ENCODE results near the gene CPNE9.
"Not testable (repeated sequence)": the region's sequence is repeated elsewhere in the genome, so short reads cannot be mapped to it uniquely, and the experiment has no call there.

The CPNE9 gene

DNA sequence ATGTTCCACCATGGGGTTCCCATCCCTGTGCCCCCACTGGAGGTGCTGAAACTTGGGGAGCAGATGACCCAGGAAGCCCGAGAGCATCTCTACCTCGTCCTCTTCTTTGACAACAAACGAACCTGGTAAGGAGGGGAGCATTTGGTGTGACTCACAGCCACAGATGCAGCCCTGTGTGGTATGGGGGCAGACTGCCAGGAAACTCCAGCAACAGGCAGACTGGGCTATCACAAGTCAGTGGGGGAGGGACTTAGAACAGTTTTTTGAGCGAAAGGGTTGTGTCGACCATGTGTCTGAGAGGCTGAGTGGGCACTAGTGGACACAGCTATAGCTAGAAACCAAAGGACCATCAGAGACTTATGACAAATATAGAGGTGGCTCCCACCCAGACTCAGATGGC lies 42.7 kb downstream of the CPNE9 start:
- peak; percentile 58 for DNase-seq (ENCODE audit: low spot score)

DNA sequence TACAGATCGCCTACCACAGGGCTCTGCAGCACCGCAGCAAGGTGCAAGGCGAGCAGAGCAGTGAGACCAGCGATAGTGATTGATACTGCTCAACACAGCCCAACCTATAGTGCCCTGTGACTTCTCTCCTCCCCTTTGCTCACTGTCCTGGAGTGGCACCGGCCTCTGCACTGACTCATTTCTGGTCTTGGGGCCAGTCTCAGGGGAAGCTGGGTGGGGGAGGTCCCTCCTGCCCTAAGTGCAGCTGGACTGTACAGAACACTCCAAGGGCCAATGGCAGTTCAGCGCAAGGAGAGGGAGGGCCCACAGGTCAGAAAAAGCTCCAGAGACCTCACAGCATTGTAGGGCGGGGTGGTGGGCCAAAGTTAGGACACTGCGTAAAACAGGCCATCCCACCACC lies 43.6 kb downstream of the CPNE9 start:
- peak; percentile 49 for DNase-seq (ENCODE audit: low spot score)

DNA sequence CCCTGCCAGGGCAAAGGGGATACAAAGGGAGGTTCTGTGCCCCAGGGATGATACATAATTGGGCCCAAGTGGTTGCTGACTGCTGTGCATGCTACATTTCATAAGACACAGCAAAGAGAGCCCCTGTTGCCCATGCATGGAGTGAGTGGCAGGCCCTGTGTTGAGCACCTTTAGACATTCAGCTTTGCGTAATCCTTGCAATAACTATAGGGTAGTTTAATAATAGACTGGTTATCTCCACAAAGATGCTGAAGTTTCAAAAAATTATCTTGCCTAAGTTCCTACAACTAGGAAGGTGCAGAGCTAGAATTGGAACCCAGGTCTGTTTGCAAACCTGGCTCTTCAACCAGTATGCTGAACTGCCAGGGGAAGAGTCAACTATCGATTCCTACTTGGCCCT lies 44.4 kb downstream of the CPNE9 start:
- DNase-seq (ENCODE audit: low spot score): no peak

DNA sequence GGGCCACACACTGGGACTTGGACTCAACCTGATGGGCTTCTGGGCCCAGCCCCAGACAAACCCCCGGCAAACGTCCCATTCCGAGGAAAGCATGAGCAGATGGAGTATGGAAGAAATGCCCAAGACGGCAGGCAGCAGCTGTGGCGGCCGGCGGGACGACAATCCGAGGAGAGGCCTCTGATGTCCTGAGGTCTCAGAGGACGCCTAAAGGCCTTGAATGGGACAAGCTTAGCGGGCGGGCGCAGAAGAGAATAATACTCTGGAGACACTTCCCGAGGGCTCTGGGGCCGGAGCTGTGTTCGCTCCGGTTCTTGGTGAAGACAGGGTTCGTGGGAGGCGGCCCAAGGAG lies 45.6 kb downstream of the CPNE9 start:
- DNase-seq (ENCODE audit: low spot score): no peak

DNA sequence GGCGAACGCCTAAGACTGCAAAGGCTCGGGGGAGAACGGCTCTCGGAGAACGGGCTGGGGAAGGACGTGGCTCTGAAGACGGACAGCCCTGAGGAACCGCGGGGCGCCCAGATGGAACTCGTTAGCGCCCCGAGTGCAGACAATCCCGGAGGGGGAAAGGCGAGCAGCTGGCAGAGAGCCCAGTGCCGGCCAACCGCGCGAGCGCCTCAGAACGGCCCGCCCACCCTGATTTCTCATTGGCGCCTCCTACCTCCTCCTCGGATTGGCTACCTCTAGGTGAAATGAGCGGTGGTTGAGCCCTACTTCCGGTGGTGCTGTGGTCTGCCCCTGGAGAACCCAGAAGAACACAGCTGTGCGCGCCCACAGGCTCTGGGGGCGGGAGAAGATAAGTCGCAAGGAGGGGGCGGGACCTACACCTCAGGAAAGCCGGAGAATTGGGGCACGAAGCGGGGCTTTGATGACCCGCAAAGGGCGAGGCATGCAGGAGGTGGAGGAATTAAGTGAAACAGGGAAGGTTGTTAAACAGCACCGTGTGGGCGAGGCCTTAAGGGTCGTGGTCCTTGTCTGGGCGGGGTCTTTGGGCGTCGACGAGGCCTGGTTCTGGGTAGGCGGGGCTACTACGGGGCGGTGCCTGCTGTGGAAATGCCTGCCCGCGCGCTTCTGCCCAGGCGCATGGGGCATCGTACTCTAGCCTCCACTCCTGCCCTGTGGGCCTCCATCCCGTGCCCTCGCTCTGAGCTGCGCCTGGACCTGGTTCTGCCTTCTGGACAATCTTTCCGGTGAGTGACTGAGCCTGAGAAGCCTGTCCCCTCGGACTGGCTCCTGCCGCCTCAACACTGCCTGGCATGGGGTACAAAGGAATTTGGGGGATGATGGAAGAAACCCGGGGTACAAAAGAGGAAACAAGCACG lies 46.3 kb downstream of the CPNE9 start, which contains the start of gene OGG1:
OGG1 (plus strand) TSS at position 308 of the 911 bp plus-strand sequence; CDS start at position 643, 335 bp downstream.
- peak; percentile 99 for DNase-seq (ENCODE audit: low spot score)

DNA sequence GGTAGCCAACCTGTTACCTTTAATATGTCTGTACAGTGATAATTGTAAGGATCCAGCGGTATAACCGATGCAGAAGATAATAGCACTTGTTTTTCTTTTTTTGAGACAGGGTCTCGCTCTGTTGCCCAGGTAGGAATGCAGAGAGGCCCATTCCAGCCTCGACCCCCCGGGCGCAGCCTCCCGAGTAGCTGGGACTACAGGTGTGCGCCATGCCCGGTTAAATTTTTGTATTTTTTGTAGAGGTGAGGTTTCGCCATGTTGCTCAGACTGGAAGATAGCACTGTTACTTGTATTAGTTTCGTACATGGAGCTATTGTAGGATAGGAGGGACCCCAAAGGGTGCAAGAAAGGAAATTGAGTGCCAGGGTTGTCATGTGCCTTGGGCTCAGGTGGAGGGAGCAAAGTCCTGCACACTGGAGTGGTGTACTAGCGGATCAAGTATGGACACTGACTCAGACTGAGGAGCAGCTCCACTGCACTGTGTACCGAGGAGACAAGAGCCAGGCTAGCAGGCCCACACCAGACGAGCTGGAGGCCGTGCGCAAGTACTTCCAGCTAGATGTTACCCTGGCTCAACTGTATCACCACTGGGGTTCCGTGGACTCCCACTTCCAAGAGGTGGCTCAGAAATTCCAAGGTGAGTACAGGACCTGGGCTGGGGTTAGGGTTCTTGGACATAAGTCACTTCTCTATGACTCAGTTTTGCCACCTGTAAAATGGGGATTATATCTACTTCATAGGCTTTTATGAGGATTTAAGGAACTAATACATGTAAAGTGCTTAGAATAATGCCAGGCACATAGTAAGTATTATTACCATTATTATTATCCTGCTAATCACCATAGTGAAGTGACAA lies 47.2 kb downstream of the CPNE9 start:
- DNase-seq (ENCODE audit: low spot score): no peak

DNA sequence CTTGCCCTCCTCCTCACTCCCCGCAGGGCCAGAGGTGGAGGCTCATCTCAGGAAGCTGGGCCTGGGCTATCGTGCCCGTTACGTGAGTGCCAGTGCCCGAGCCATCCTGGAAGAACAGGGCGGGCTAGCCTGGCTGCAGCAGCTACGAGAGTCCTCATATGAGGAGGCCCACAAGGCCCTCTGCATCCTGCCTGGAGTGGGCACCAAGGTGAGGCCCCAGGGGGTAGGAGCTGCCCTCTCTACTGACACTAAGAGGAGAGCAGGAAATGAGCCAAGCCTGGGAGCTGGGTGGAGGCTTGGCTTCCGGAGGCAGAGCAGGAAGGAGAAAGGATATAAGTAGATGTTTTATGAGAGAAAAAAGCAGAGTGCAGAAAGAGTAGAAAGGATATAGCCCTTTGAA lies 51.0 kb downstream of the CPNE9 start:
- DNase-seq (ENCODE audit: low spot score): no peak

DNA sequence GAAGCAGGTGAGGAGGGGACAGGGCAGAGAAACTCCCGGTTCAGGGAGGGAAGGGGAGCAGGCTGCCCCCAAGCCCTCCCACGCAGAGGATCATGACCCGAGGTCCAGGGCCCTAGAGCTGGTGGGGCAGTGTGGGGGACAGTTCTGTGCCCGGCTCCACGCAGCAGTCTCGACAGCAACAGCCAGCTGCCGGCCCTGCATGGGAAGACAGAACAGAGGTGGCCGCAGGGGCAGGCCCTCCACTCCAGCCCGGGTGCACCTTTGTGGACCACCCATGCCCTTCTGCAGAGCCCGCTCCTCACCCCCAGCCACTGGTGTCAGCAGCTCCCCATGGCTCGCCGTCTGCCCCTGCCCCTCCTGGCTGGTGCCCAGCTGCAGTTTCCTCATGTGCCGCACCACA lies 53.8 kb downstream of the CPNE9 start:
- no peak for DNase-seq (ENCODE audit: low spot score)

DNA sequence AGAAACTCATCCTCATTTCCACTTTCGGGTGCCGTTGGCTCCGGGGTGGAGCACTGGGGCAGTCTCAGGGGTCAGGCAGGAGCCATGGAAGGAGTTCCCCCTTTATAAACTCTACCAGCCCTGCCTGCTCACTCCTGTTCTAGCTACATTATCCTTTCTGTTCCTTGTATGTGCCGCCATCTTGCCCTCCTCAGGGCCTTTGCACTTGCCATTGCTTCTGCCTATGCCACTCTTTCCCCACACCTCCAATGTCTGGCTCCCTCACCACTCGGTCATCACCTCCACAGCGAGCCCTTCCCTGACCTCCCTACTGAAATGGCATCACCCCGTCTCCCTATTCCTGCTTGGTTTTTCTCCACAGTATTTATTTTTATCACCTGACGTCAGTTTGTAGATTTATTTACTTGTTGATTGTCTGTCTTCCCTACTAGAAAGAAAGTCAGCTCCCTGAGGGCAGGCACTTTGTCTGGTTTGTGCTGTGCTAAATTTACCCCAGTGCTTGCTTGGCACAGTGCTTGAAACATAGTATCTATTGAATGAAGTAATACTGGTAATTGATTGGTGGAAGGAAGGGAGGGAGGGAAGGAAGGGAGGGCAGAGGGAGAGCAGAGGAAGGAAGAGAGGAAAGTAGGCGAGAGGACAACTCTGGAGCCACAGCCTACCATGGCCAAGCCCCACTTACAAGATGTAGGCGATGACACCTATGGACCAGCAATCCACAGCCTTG lies 57.3 kb downstream of the CPNE9 start:
- no peak for DNase-seq (ENCODE audit: low spot score)

DNA sequence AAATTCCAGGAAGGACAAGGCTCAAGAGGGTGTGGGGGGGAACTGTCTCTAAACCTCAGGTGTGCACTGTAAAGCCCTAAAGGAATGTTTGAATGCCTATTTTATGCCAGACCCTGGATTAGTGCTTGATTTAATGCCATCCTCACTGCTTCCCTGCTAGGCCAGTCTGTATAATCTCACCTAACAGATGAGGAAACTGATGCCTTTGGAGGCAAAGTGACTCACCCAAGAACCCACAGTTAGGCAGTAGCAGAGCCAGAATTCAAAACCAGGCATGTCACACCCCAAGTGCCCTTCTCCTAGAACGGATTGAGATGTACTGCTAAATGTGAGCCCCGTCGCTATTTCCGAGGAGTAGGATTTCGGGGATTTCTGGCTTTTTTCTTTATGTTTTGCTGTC lies 58.3 kb downstream of the CPNE9 start:
- DNase-seq (ENCODE audit: low spot score): no peak

DNA sequence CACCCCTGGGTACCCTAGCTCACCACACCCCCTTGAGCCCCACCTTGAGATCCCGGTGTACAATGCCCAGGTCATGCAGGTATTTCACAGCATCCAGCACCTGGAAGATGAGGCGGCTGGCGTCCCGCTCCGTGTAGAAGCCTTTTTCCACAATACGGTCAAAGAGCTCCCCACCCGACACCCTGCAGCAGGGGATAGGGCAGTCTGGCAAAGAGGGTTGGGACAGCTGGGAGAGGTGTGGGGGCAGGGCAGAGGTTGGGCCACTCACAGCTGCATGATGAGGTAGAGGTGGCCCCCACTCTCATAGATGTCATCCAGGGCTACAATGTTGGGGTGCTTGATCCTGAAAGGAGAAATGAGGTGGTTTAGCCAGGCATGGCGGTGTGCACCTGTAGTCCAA lies 59.2 kb downstream of the CPNE9 start:
- DNase-seq (ENCODE audit: low spot score): no peak

DNA sequence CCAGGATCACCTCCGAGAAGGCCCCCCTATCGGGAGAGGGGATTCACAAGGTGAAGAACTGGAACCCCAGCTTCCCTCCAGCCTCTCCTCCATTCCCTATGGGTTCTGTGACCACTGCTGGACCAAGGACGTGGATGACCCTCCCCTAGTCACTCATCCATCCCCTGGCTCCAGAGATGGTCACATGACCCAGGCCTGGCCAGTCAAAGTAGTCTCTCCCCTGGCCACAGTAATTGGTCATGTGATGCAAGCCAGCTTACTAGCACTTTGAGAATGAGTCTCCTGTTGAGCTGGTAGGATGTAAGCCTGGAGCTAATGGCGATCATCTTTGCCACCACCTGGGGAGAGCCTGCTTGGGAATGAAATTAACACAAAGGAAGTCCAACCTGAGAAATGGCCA lies 62.2 kb downstream of the CPNE9 start:
- no peak for DNase-seq (ENCODE audit: low spot score)

DNA sequence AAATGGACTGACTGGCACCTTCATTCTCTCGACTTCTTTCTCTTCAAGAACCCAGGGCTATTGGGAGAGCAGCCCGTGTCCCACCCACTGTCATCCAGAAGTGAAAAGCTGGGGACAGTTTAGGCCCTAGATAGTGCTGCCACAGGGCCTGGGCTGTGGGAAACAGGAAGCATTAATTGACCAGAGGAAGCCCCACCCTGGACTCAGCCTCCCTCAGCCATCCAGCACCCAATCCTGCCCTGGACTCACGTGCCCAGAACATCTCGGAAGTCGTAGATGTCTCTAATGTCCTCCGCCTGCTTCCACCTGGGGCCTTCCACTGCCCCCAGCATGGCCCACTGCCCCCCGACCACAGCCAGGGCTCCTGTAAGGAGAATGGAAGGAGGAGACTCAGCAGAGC lies 63.8 kb downstream of the CPNE9 start:
- DNase-seq (ENCODE audit: low spot score): no peak

DNA sequence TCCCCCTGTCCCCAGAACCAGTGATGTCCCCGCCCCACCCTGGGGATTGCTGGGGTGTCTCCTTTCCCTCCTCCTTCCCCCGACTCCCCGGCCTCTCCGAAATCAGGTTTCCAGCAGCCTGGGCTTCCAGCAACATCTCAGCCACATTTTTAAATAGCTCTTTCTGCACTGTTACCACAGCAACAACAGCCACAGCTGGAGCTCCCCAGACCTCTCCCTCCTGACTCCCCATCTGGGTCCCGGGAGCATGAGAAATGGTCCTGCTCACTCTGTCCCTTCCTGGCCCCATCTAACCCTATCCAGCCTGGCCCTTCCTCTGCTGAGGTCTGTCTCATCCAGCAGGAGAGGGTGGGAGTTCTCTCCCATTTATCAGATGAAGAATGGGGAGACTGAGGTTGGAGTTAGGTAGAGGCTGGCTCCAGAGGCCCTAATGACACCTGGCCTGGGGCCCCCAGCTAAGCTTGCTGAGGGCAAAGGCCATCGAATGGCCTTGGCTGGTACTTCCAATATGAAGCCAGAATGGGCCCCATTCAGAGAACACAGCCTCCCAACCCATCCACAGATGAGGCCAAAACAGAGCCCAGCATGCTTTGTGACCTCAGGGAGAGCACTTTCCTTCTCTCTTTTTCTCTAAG lies 64.6 kb downstream of the CPNE9 start:
- DNase-seq (ENCODE audit: low spot score): no peak

DNA sequence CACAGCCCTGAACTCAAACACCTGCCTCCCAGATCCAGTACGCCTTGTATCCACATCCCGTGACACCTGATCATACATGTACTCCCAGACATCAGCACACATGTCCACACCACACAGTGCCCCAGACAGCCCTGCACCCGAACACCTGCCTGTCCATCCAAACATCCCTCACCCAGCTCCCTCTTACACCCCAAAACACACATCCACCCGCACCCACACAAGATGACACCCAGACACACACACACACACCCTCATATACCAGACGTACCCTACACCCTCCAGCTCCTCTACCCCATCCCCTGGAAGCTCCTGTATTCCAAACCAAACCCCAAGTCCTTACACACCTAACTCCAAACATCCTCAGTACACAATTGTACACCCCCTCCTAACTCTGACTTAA lies 65.4 kb downstream of the CPNE9 start:
- DNase-seq (ENCODE audit: low spot score): no peak

DNA sequence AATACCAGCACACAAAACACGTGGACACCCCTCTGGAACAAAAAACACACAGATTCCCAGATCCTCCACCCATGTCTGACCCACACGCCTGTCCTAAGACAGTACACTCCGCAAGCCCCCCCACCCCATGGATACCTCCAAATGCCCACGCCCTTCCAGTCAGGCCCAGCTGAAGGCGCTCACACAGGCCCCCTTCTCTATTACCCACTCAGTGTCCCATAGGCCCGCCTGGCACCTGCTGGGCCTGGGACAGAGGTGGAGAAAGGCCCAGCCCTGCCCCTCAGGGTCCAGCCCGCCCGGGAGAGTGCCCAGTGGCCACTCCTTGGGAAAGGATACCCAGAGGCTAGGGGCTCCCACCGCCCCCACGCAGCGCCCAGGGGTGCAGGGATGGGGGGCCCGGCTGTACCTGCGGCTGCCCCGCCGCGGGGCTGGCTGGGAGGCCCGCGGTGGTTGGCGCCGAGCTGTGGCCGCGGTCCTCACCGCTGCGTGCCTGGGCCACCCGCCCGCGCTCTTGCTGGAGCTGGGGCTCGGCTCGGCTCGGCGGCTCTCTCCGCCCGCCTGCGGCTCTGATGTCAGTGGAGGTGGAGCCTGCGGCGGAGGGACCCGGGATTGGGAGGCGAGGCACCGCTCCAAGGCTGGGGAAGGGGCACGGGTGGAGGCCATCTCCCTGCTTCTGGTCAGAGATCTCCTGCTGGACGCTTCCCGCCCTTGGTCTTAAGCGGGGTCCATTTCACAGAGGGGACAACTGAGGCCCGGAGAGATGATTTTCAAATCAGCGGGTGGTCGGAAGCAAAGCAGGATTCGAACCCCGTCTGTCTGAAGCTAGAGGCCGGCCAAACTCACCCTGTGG lies 66.0 kb downstream of the CPNE9 start, which contains the start of gene CAMK1:
CAMK1 (minus strand) TSS at position 522 of the 850 bp plus-strand sequence. CDS start 2,198 bp downstream, outside the sequence.
- DNase-seq (ENCODE audit: low spot score): peak; percentile 93

DNA sequence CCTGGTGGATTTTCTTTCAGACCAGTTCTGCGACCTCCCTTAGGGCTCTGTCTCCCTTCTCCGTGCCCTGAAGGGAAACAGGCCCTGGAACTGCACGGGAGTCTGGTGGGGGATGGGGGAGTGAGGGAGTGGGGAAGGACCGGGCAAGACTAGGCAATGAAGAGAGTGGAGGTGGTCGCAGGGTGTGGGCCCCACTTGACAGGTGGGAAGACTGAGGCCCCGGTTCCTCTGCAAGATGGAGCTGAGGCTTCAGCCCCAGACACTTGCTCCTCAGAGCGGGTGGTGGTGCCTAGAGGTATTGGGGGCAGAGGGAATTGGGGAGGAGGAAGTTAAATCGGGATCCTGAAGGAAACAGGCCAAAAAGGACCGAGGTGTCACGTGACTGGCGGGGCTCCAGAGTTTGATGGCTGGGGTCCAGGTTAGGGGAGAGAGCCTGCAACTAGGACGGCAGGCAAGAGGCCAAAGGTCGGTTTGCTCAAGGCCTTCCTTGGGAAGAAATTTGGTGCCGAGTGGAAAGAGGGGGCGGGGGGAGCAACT lies 66.7 kb downstream of the CPNE9 start:
- DNase-seq (ENCODE audit: low spot score): no peak

DNA sequence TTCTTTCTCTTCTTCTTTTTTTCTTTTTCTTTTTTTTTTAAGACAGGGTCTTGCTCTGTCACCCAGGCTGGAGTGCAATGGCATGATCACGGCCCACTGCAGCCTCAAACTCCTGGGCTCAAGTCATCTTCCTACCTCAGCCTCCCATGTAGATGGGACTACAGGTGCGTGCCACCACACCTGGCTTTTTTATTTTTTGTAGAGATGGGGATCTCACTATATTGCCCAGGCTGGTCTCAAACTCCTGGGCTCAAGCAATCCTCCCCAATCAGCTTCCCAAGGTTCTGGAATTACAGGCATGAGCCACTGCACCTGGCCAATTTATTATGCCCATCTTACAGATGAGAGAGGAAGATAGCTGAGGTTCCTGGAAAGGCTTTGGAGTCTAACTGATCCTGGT lies 67.4 kb downstream of the CPNE9 start:
- not testable (repeated sequence) for DNase-seq (ENCODE audit: low spot score)

DNA sequence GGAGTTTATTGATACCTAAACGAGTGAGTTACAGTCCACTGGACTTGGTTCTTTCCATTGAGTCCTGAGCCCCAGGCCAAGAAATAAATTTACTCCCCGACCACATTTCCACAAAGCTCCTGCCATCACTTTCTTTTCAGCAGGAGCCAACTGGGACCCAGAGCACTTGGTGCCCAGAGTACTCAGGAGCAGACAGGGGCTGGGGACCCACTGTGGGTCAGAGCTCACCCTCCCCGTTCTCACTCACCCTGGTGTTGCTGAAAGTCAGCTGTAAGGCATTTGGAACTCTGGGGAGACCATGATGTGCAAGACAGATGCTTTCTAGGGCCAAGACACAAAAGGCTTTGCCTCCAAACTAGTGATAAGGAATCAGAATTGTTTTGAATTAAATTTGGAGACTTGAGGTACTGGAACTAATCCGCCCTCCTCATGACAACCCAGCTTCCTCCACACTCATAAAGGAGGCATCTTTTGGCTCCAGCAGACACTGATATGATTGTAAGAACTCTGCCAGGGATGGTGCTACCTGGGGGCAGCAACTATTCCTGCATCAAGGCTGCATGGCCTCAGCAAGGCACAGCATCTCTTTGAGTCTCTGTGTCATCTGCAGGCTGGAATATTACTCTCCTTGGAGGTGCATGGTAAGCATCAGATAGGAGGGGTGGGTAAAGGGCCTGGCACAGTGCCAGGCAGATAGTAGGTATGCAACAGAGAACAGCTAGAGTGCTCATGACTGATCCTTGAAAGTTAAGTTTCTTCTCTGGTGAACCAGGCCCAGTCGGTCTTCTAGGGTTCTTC lies 73.5 kb downstream of the CPNE9 start:
- no peak for DNase-seq (ENCODE audit: low spot score)

DNA sequence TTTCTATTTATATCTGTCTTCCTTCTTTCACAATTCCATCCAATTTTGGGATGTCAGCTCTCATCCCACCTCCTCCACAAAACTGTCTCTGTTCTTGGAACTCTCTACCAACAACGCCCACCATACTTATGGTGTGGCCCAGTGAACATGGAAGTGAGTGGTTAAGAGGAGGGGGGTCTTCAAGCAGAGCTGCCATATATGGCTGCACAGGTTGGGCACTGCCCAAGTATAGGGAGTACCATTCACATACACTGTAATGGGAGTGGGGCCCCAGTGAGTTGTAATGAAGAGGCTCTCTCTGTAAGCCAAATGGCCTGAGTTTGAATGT lies 74.0 kb downstream of the CPNE9 start:
- no peak for DNase-seq (ENCODE audit: low spot score)

Data from AG08395 (cell line).